GM21423 (cell line): ENCODE data around the gene AGAP2.

Experiments used
- ATAC-seq: cut with Tn5 transposase; IDR thresholded peaks from one replicate; pipeline ENCODE4 v1.9.1; 2021; ENCODE audit warnings: mild to moderate bottlenecking, moderate library complexity; ENCODE audit not compliant: unreplicated experiment

AGAP2 gene

DNA sequence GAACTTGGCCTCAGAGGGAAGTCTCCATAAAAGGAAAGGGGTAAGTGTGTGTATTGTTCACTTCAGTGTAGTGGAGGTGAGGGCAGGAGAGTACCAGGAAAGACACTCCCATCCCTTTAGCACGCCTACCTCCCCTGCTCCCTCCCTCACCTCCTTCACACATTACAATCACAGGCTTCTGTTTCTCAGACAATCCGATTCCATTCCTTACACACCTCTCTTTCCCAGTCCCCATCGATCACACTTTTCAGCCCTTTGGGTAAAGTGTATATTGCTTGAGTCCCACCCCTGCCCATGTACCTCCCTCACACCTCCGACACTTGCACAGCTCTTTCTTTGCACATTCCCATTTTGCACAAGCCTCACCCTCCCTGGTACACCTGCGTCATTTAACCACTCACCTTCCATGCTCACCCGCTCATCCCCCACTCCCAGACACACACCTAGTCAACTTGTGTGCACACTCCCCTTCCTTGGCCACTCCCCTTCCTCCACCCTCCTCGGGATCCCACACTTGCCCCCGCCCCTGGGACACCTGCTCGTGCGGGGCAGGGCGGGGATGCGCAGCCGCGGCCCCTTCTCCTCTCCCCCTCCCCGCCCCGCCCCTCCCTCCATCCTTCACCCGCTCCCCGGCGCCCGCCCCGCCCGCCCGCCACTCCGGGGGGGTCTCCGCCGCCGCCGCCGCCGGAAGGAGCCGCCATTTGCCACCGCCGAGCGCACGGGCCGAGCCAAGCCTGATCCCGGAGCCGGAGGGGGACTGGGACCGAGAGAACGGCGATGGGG lies 16.1 kb upstream of the AGAP2 start, which contains the start of gene MARCHF9:
MARCHF9 (plus strand) TSS at position 693 of the 783 bp plus-strand sequence. CDS start 426 bp downstream, outside the sequence.
- ATAC-seq: peak; percentile 36

DNA sequence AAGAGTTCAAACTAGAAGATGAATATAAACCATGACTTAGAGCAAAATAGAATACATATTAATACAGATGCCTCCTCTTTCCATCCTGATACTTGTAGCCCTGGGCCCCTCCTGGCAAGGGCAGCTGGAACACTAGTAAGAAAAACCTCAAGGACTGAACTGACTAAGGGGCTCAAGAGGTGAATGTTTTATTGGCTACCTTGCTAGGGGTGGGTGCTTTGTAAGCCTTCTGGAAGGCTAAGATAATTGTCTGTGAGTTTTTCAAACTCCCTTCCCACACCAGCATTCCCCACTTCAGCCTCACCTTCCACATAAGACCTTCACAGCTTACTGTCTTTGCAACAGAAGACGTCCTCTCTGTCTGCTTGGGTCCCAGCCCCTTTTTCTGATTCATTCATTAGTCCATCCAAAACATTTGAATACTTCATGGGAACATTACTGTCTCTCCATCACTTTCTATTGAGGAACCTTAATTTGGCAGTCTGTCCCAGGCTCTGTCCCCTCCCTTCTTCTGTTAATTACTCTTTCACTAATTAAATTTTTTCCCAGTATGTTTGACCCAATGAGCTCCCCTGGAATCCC lies 15.3 kb upstream of the AGAP2 start:
- no peak for ATAC-seq

DNA sequence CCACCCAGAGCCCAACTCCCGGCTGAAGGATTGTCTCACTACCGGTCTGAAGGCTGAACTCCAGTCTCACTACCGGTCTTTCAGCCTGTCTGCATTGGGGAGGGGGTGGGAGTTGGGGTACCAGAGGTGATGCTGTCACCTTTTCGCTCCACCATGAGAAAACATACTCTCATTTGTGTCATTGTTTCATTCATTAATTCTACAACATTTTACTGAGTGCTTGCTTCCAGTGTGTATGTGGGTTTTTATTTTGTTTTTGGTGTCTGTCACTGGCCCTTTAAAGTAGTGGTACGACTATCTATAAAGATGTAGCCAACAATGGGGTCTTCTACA lies 14.1 kb upstream of the AGAP2 start:
- ATAC-seq: no peak

DNA sequence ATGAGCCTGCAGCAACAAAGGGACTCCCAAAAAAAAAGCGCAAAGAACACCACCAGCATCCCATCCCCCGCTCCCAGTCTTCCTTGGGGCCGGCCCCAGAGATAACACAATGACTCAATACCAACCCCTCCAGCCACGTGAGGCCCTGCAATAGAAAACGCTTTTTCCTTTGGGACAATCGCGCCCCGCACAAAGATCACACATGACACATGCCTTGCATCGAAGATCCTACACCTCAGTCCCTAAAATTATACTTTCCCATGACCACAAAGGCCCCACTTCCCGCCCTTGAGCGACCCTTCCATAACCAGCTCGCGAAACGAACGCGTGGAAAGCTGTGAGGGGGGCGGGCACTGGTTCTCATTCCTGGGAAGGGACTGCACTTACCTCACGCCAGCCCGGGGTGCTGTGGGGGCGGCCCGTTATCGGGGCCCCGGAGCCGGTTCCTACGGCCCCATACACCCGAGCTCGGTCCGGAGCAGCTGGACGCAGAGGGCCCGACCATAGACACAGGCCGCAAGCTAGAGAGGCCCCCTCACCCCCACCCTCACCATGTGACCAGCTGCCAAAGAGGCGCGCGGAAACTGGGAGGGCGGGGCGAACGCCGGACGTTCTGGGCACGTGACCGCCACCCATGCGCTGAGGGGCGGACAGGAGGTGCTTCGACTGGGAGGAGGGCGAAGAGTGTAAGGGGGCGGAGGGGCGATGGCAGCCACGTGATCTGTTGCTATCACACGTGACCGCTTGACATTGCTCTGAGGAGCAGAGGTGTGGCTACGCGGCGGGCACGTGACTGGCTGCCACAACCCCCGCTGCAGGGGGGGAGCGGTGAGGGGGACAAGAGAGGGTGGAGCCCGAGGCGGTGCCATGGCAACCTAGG lies 13.5 kb upstream of the AGAP2 start, which contains the start of gene CDK4:
CDK4 (minus strand) TSS at position 523 of the 880 bp plus-strand sequence. CDS start 593 bp downstream, outside the sequence.
- ATAC-seq: peak; percentile 66

DNA sequence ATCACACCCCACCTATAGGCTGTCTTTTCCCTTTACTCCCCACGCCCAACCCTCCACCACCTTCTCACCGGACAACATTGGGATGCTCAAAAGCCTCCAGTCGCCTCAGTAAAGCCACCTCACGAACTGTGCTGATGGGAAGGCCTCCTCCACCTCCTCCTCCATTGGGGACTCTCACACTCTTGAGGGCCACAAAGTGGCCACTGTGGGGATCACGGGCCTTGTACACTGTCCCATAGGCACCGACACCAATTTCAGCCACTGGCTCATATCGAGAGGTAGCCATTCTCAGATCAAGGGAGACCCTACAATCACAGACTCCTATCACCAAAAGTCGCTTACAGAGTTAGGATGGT lies 12.9 kb upstream of the AGAP2 start:
- ATAC-seq: no peak

DNA sequence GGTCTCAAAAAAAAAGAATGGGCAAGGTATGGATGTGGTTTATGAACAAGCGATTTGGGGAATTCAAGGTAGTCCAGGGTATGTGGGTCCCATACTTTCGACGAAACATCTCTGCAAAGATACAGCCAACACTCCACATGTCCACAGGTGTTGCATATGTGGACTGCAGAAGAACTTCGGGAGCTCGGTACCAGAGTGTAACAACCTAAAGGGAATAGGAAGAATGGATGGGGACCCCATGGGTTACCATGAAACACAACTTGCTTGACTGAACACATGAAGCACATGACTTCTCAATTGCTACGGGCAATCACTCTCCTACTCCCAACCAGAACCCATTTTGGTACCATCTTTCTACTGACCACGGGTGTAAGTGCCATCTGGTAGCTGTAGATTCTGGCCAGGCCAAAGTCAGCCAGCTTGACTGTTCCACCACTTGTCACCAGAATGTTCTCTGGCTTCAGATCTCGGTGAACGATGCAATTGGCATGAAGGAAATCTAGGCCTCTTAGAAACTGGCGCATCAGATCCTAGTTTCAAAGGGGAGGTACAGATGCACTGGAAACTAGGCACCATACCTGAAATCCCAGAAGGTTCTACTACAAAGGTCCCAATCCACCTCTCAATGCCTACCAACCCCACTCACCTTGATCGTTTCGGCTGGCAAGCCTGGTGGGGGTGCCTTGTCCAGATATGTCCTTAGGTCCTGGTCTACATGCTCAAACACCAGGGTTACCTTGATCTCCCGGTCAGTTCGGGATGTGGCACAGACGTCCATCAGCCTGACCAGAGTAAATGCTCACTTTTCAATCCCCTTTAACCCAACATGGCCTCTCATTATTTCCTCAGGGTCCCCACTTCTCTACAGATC lies 12.3 kb upstream of the AGAP2 start:
- no peak for ATAC-seq

DNA sequence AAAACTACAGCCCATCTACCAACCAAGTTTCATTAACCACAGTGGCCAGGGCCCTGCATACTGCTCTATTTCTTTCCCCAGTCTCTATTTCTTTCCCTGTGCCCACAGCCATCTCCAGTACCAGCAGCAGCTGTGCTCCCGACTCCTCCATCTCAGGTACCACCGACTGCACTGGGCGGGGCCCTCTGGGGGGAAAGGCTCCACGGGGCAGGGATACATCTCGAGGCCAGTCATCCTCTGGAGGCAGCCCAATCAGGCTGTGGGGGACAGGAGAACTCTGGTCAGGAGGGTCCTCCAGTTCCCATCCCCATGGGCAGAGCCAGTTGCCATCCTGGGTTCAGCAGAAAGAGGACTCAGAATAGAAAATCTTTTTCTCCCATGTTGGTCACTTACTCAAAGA lies 10.5 kb upstream of the AGAP2 start:
- ATAC-seq: no peak

DNA sequence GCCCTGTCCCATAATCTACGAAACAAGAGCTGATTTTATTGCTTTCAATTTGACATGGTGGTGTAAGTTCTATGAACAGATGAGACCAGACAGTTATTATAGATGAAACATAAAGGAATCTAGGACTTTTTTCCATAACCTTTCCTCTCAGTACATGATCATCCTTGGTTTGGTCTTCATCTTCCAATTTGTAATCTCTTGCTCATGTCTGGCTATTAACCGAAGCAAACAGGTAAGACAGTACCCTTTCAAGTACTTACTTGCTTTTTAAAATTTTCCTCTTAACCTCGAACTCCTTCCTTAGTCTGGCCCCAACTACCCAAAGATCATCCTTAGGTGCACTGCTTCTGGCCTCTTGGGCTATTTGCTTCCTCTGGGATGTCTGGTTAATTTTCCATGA lies 7.5 kb upstream of the AGAP2 start:
- ATAC-seq: no peak

DNA sequence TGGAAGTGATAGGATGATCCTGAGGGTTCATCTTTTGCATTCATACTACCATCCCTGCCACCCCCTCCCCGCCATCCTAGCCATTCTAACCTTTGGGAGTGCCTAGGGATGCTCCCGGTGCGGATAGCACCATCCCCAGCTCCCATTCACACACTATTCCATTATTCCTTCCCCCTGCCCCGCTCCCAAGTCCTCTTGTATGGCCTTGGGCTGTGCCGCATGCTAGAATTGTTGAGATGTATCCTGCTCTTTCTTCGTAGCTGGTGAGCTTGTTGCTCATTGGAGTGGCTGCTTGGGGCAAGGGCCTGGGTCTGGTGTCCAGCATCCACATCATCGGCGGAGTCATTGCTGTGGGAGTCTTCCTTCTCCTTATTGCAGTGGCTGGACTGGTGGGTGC lies 6.9 kb upstream of the AGAP2 start:
- no peak for ATAC-seq

DNA sequence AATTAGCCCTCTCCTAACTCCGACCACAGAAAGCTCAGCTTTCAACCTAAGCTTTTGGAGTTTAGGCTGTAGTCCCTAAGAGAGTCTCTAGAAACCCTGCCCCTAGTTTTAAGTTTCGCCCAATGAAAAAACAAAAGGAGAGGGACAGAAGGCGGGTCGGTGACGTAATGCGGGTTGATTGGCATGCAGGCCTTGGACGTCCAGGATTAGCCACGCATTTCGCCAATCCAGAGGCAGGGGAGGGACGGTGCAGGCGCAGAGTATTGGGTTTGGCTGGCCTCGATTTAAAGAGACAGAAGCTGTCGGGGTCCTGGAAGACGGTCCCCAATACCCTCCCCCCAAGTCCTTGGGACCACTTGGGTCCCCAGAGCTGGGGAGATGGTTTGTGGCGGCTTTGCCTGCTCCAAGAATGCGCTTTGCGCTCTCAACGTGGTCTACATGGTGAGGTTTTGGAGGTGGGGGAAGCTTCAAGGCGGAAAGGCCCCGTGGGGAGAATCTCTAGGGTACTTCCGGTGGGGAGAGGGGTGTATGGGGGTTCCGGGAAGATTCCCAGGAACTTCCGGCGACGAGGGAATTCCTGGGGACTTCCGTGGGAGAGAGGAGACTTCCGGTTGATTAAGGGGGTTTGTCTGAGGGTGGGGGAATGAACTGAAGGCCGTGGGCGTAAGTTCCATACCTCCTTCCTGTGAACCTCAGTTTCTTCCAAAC lies 6.4 kb upstream of the AGAP2 start, which contains the start of gene TSPAN31:
TSPAN31 (plus strand) TSS at position 263 of the 708 bp plus-strand sequence; CDS start at position 379, 116 bp downstream.
- peak; percentile 79 for ATAC-seq

DNA sequence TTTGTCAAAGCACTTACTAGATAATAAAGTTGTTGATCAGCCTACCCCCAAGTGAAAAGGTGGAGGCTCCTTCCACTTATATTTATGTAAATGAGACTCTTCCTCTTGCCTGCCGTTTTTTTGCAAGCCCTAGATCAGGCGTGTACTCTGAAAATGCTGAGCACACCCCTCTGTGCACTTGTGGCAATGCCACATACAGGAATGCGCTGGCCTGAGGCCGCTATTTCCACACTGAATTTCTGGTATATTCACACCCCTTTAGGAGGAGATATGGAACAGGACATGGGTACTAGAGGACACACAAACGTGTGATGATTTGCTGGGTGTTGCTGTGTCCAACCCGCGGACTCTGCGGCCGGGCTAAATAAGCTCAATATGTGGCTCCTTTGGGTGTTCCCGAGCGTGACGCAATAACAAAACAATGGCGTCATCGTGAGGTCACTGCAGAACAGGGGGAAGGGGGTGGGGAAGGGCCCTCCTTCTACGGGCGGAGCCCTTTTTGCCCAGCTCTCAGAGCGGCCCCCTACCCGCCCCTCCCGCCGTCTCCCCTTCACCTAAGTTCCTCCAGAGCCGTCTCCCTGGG lies 5.7 kb upstream of the AGAP2 start:
- peak; percentile 21 for ATAC-seq

DNA sequence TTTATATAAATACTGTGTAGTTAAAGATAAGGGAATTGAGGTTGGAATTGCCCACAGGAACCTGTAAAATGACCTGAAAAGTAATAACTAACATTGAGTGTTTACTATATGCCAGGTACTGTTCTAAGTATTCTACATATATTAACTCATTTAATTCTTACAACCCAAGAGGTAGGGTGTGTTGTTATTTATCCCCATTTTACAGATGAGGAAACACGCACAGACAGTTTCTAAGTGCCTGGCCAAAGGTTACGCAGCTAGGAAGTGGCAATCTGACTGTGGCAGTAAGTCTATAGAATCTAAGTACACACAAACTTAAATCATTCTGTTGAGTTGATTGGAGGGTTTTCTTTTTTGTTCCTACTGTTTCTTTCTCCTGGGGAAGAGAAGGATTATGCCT lies 5.2 kb upstream of the AGAP2 start:
- no peak for ATAC-seq

DNA sequence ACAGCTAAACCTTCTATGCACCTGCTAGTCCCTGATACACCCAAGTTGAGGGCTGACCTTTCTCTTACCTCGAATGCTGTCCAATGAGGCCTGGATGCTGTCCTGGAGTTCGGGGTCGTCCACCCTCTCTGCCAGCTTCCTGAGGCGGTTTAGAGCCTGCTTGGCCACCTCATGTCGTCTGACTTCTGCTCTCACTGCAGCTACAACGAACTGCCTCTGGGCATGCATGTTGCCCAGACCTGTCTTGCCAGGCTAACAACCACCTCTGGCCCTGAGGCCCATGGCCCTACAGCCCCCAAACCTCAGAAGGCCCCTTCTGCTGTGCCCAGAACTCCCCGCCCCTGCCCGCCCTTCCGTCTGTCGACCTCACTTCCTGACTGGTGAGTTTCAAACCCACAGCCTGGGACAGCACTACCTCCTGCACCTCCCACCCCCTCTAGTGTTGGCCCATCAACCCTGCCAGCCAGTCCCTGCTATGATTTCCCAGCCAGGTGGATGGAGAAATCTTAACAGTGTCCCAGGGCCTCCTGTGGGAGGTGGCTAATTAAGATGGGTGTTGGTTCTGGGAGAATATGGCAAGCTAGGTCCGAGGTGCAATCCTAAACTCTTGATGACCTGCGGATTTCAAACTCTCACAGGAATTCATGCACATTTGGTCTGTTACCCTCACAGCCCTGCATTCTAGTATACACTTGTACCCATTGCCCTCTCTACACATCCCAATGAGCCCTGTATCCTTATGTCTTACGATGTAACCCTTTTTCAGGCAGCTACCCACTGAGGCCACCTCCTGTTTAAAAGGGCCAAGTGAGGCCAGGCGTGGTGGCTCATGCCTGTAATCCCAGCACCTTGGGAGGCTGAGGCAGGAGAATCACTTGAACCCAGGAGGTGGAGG lies 3.5 kb upstream of the AGAP2 start:
- ATAC-seq: peak; percentile 57

DNA sequence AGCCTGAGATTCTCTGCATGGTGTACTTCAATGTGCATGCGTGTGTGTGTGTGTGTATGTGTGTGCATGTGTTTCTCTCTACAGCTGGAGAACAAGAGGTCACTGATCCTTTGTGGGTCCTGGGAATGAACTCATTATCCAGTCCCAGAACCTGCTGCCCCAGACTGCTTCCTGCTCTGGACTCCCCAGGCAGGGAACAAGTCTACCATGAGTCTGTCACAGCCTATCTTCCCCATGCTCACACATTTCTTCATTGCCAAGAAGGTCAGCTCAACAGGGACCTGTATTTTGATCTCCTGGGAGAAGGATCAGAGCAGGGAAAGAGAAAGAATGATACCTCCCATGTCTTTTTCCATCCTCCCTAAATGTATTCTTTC lies 2.9 kb upstream of the AGAP2 start:
- no peak for ATAC-seq

DNA sequence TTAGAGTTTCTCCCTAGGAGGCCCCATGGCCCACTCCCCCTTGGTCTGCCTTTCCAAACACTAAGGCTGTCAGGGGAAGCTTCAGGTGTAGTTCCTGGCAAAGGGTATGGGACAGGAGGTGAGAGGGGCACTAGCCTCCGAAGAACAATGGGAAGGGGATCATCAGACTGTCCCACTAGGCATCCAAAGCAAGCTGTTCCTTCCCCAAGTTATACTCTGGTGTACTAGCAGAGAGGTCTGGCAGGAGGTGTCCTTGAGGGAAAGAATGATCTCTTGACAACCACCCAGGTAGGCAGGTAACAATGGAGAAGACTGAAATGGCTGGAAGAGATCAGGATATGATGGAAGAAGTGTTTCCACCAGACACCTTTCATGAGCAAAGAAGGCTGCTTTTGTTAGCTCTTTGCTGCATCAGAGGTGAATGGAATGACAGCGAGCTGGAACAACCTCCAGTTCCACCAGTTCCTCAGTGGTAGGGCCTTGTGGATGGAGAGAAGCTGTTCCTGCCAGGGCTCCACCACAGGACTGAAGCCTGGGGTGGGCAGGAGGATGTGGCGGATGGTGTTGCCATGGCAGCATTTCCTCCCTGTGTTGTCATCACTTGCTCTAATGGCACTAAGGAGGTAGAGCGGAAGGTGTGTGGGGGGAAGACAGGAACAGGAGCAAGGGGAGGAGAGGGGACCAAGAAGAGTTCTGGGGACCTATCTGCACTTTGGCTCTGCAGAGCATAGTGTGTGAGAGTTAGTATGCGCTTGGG lies 2.3 kb upstream of the AGAP2 start:
- ATAC-seq: peak; percentile 59

DNA sequence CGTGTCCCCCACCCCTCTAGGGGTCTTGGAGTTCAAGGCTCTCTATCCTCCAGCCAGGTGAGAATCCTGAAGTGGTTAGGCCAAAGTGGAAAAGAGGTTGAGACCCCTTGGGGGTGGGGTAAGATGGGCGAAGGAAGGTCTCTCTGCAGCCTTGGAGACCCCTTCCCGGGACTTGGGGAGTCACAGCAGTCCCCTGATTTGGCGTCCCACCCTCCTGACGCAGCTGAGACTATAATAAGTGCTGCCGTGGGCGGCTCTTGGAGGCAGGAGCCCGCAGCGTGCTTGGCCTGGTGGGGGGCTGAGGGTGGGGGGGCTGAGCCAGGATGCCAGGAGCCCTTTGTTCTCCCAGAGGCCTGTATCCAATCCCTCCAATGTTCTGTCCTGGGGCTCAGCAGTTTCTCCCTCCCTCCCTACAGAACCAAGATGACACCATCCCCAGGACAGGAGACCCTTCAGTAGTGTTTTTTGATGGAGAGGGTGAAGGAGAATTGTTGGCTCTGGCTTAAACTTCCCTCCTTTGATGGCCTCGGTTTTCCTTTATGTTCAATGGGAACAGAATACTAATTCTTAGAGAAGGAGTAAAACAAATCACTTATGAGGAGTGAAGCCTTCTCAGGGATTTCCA lies 1.5 kb upstream of the AGAP2 start:
- ATAC-seq: no peak

DNA sequence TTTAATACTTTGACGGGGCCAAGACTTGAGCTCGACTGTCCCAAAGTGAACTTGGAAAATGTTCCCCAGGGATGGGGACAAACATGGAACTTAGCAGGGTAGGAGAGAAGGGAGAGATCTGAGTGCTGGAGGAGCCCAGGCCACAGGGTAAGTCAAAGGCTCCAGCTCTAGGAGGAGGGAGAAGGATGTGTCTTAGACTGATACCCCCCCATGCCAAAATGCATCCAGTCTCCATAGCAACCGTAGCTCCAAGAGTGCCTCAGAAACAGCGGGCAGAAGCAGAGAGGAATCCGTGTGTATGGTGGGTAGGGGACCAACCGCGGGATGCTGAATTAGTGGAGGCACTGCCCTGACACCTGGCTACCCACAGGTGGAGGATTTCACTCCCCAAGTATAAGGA lies 845 bp upstream of the AGAP2 start:
- ATAC-seq: no peak
